Brain microvascular endothelial cell (primary cell): ENCODE results near the gene PIM3.

Source experiments
- DNase-seq: peaks from one replicate; pipeline ENCODE4 v3.0.0-alpha.2; 2020
- H3K27ac ChIP-seq: fragments of 250-450 bp; sonication (Bioruptor Pico); 2 replicates; pipeline ENCODE4 v1.5.1; 2020; ENCODE audit warnings: mild to moderate bottlenecking, moderate library complexity
- H3K27me3 ChIP-seq: fragments of 250-450 bp; sonication (Bioruptor Pico); replicated peaks from 2 replicates; pipeline ENCODE4 v1.5.1; 2020; ENCODE audit warnings: mild to moderate bottlenecking
- H3K36me3 ChIP-seq: fragments of 250-450 bp; sonication (Bioruptor Pico); replicated peaks from 2 replicates; pipeline ENCODE4 v1.5.1; 2020; ENCODE audit warnings: mild to moderate bottlenecking
- H3K4me3 ChIP-seq: 2 replicates; pipeline ENCODE4 v1.5.1; 2011; ENCODE audit warnings: low read depth, mild to moderate bottlenecking, control low read depth, low read length, moderate library complexity
- CTCF ChIP-seq: IDR thresholded peaks from 2 replicates; pipeline ENCODE4 v1.5.1; 2011; ENCODE audit warnings: low read depth, mild to moderate bottlenecking, moderate library complexity, low read length, control low read depth, inconsistent platforms; ENCODE audit errors: missing control alignments
- in situ Hi-C: cut with HindIII; loops from 2 replicates; pipeline ENCODE4 v1.10.0; 2017; ENCODE audit warnings: low sequenced_read_pairs, low pct_ligation_motif_present

PIM3 gene

GRCh38 chr22:49993649-49994360 is 33.2 kb downstream of the PIM3 start:
- no peak for TF ChIP-seq CTCF
- DNase-seq = no peak
- Histone ChIP-seq H3K36me3 (no peaks in the 10 kb centered on the region), H3K4me3 (no peak overlapping the region), H3K27me3 (no peaks in the 10 kb centered on the region), H3K27ac (no peak overlapping the region)
- in situ Hi-C loops = no loop called here

- no peak for DNase-seq
- Histone ChIP-seq H3K36me3 (no peaks in the 10 kb centered on the region), H3K27me3 (no peaks in the 10 kb centered on the region), H3K4me3 (no peak overlapping the region), H3K27ac (no peak overlapping the region)
- TF ChIP-seq CTCF = no peak
- in situ Hi-C loops = no loop called here
Observed at GRCh38 chr22:49994361-49995040, 33.9 kb downstream of the PIM3 start.

DNA sequence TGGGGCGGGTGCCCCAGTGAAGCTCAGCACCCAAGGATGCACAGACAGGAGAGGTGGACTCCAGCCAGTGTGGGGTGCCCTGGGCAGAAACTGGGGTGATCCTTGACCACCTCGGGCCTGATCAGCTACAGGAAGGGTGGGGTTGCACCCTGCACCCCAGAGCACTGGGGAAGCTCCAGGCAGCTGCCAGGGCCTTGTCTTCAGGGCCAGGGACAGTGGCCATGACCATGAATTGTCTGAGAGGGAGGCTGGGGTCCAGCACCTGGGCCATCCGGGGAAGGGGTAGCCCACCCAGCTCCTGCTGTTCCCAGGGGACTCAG is 34.4 kb downstream of the PIM3 start:
- H3K4me3 ChIP-seq = no peak overlapping the region
- H3K36me3 ChIP-seq = no peaks in the 10 kb centered on the region
- DNase-seq = no peak
- H3K27me3 ChIP-seq = peaks cover 3% of the 10 kb centered on the region
- in situ Hi-C loops = no loop called here
- no peak for TF ChIP-seq CTCF
- H3K27ac ChIP-seq = no peak overlapping the region

DNA sequence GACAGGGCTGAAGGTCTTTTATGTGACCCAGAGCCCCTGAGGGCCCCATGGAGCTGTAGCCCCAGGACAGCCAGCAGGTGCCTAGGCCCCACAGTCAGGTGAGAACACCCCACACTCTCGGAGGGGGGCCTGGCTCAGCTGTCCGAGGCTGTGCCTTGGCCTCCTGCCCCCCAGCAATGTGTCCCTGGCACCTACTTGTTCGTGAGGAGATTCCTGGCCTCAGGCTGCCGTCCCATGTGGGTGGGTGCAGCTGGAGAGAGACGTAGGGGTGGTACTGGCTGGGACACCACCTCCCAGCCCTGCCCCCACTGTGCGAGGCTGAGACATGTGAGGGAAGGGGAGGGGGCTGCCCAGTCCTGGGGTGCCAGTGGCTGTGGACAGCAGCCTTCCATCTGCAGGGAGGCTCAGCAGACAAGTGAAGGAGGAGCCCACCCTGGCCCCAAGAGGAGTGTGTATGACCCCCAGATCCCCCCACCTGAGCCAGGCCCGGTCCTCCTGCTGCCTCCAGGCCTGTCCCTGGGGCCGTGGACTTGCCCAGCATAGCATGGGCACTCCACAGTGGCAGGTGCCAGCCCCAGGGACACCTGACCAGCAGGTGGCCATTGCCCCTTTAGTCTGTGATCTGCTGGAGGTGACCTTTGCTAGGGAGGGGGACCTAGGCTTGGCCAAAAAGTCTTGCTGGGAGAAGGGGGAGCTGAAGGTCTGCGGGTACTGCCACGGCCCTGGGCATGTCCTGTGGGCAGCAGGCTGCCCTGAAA is 35.0 kb downstream of the PIM3 start:
- no peak for DNase-seq

DNA sequence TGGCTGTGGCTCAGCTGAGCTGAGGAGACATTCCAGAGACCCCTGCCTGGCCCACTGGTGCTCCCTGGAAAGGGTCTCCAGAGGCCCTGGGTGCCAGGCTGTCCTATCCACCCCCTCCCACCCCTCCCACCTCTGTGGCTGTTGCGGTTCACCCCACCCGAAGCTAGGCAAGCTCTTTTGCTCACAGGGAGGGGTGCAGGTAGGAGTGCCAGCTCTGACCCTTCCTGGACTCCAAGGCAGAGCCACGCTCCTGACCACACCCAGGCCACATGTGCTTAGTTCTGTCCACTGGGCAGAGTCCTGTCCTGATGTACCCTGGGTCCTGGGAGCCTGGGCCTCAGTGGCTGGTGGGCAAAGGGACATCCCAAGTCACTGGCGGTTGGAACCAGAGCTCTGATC is 35.5 kb downstream of the PIM3 start:
- in situ Hi-C loops = no loop called here

More for the DNA sequence above, 35.0 kb downstream of the PIM3 start:
- Histone ChIP-seq H3K27ac (no peak overlapping the region), H3K4me3 (no peak overlapping the region), H3K36me3 (no peaks in the 10 kb centered on the region), H3K27me3 (peaks cover 3% of the 10 kb centered on the region)
- in situ Hi-C loops = no loop called here
- no peak for TF ChIP-seq CTCF

More for the DNA sequence above, 35.5 kb downstream of the PIM3 start:
- Histone ChIP-seq H3K4me3 (no peak overlapping the region), H3K27me3 (peaks cover 3% of the 10 kb centered on the region), H3K36me3 (no peaks in the 10 kb centered on the region), H3K27ac (no peak overlapping the region)
- no peak for TF ChIP-seq CTCF
- DNase-seq = no peak
